Activated CD4-positive, CD25-positive, alpha-beta regulatory T cell treated with anti-CD3 and anti-CD28 coated beads, Interleukin-2, amount 50 U/mL, for 72 hours (primary cell): Measurements from ENCODE around the gene FLNB.

ENCODE experiments used
- DNase-seq: peaks from one replicate; pipeline ENCODE4 v3.0.0; 2021

The FLNB gene

GRCh38 chr3:58008141-58009025, at the start of gene FLNB:
Gene FLNB, plus strand, starts transcription at chr3:58008422. Its CDS starts 143 bp downstream, at chr3:58008565.
- peak; percentile 82 for DNase-seq

GRCh38 chr3:57958642-57959422, 49.4 kb upstream of the FLNB start:
- DNase-seq: no peak

GRCh38 chr3:57959423-57960173, 48.6 kb upstream of the FLNB start:
- no peak for DNase-seq

- DNase-seq: no peak
These were observed 48.1 kb upstream of the FLNB start for GRCh38 chr3:57960174-57960505.

DNA sequence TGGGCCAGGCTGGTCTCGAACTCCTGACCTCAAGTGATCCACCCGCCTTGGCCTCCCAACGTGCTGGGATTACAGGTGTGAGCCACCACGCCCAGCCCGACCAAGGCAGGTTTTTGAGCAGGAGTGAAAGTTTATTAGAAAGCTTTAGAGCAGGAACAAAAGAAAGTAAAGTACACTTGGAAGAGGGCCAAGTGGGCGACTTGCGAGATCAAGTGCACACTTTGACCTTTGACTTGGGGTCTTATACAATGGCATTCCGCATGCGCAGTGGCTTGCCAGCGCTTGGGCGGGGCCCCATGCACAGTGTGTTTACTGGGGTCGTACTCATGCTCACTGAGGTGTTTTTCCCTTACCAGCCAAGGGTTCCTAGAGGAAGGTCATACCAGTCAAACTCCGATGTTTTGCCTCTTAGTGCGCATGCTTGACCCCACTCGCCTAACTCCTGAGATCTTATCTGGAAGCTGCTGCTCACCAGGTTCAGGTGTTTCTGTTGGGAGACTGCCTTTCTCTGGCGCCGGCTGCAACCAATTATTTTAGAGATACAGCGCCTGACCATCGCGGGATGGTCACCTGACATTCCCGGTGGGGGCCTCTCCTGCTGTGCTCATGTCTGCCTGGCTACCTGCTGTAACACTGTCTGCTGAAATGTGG, 46.9 kb upstream of the FLNB start:
- no peak for DNase-seq

DNA sequence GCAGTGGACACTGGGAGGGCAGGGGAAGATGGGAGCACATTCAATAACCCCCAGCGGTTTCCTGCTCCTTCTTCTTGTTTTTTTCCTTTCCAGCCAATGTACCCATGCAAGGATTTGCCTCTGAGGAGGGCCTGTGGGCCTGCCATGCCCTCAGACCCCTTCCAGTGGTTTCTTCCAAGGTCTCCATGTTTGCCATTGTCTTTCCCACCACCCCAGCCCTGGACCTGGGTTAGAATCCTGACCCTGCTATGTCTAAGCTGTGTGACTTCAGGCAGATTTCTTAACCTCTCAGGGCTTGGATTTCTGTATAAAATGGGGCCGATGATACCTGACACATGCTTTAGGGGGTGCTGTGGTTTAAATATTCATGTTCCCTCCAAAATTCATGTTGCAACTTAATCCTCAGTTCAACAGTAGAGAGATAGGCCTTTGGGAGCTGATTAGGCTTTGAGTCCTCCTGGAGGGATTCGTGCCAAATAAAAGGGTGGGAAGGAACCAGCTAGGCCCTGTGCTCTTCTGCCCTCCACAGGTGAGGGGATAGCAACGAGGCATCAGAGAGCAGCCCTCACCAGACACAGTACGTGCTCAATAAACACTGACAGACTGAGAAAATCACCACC, 46.3 kb upstream of the FLNB start:
- DNase-seq: no peak

GRCh38 chr3:57962448-57962834, 45.8 kb upstream of the FLNB start:
- no peak for DNase-seq

DNA sequence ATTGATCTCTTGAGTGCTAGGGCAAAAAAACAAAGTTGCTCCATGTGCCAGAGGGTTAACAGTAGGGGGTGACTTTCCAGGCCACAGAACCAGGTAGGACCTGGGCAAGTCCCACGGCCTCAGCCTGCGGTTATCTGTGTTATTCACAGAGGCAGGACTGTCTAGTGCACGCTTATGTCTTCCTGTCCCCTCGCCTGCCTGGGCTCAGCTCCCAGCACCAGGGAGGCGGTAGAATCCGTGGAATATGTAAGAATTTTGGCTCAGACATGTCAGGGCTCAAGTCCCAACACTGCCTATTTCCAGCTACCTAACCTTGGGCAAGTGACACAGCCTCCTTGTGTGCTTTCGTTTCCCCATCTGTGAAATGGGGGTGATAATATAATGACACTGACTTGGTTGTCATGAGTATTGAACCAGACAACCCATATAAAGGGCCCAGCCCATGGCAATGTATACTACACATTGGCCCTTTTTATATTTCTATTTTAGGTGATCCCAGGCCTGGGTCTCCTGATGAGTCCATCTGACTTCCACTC, 44.3 kb upstream of the FLNB start:
- DNase-seq: no peak

DNA sequence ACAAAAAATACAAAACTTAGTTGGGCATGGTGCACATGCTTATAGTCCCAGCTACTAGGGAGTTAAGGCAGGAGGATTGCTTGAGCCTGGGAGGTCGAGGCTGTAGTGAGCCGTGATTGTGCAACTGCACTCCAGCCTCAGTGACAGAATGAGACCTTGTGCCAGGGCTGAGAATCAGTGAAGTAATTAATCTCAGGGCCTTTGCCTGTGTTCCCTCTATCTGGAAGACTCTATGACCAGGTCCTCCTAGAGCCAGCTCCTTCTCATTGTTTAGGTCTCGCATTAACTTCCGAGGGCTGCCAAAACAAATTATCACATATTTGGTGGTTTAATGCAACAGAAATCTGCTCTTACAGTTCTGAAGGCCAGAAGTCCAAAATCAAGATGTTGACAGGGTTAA, 41.4 kb upstream of the FLNB start:
- no peak for DNase-seq

DNA sequence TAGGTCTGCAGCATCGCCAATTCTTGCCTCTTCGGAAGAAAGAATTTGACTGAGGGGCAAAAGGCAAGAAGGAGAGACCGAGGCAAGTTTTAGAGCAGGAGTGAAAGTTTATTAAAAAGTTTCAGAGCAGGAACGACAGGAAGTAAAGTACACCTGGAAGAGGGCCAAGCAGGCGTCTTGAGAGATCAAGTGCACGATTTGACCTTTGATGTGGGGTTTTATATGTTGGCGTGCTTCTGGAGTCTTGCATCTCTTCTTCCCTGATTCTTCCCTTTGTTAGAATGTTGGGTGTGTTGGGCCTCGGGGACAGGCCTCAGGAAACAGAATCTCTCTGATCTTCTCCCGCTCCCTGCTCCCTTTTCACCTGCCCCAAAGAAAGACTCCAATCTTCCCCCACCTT, 40.6 kb upstream of the FLNB start:
- DNase-seq: no peak

DNA sequence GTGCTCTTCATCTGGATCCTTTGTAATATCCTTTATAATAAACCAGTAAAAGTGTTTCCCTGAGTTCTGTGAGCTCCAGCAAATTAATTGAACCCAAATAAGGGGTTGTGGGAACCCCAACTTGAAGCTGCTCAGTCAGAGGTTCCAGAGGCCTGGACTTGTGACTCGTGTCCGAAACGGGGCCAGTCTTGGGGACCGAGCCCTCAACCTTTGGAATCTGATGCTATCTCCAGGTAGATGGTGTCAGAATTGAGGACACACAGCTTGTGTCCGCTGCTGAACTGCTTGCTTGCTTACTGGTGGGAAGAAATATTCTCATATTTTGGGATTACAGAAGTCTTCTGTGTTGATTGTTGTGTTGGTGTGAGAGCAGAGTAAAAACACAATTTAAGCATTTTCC, 39.7 kb upstream of the FLNB start:
- DNase-seq: no peak

- no peak for DNase-seq
These were observed 36.2 kb upstream of the FLNB start for GRCh38 chr3:57971975-57972374.

GRCh38 chr3:57972531-57973111, 35.6 kb upstream of the FLNB start:
- no peak for DNase-seq

DNA sequence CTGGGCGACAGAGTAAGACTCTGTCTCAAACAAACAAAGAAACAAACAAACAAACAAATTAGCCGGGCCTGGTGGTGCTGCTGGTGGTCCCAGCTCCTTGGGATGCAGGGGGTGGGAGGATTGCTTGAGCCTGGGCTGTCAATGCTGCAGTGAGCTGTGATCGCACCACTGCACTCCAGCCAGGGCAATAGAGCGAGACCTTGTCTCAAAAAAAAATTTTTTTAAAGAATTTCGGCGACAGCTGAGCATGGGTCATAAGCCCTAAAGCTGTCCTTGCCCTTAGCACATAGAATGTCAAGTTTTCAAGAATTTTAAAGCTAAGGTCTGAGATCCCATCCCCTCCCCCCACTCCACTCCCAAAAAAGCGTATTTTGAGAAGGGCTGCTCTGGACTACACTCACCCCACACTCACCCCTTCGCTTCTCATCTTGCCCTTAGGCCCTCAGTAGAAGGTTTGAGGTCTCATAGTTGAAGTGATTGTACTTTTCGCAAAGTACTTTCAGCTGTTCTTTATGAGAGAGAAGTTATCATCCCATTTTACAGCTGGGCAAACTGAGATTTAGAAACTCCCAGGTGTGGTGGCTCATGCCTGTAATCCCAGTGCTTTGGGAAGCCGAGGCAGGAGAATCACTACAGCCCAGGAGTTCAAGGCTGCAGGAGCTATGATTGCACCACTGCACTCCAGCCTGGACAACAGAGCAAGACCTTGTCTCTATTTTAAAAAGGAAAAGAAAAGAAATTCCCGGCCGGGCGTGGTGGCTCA, 34.3 kb upstream of the FLNB start:
- DNase-seq: no peak

DNA sequence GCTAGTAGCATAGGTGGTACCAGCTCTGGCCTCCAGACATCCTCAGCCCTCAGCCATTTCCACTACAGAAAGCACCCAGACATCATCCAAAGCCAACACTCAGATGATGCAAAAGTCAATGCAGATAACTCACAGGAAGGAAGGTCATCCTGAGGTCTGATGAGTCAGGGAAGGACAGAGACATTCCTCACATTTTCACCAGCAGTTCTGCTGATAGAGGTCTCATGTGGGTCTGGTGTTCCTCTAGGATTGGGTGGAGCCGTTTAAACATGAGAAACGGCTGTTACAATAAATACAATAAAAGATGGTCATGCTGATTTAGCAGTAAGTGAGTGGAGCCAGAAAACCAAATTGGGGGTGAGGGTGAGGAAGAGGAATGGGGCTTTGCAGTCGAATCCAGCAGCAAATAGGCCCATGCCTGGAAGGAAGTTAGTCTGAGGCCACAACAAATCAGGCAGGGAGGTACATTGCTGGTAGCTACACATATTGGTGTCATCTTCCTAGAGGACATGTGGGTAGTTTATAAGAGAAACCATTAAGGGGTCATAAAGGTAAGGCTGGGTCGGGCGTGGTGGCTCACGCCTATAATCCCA, 33.3 kb upstream of the FLNB start:
- DNase-seq: no peak

- no peak for DNase-seq
These were observed 30.4 kb upstream of the FLNB start for GRCh38 chr3:57977818-57978235.

GRCh38 chr3:57978316-57978715, 29.9 kb upstream of the FLNB start:
- no peak for DNase-seq

DNA sequence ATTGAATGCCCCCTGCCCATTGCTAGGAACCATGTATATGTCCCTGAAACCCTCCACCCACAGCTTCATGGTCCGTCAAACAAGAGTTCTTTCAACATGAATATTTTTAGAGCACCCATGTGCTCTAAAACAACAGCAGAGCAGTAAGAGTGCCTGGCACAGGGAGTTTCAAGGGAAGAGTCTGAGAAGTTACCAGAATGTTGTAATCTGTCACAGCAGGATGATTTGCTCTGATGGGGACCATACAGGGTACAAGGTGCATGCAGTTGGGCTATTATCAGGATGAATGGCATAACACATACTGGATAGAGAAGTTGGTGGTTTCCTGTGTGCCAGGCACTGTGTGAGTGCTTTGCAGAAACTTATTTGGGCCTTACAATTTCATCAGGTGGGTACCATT, 27.8 kb upstream of the FLNB start:
- no peak for DNase-seq

- DNase-seq: no peak
These were observed 26.6 kb upstream of the FLNB start for GRCh38 chr3:57981483-57982087.

DNA sequence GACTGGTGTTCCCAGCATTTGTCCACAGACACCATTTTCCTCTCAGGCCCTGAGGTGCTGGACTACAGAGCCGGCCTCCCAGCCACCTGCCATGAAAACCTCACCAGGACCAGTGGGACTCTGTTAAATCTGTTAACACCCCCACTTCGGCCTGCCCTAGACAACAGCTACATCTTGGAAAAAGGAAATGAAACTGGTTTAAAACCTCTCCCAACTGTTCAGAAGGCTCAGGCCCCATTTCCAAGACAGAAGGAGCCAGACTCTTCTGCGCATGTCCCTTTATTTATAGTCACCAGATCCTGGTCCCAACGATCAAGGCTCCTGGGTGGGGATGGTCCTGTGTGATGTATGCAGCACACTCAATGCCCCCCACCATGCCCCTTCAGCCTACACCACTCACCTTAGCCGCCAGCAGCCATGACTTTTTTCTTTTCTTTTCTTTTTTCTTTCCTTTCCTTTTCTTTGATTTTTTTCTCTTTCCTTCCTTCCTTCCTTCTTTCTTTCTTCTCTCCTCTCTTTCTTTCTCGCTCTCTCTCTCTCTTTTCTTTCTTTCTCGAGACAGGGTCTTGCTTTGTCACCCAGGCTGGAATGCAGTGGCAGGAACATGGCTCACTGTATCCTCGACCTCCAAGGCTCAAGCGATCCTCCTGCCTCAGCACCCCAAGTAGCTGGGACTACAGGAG, 25.5 kb upstream of the FLNB start:
- no peak for DNase-seq
